H9 (cell line): ENCODE results near the gene FAHD2A. TPM values are rescaled to one million over a fixed set of nuclear protein-coding genes. Genes with fewer than 3 reads are reported as not detected.

ENCODE experiments used
- DNase-seq: peaks from one replicate; pipeline ENCODE4 v3.0.0-alpha.2; 2017
- H2AFZ ChIP-seq: one replicate; pipeline ENCODE4 v1.6.1; 2013; ENCODE audit warnings: mild to moderate bottlenecking, low read length, control low read depth, moderate library complexity
- H2AK5ac ChIP-seq: 2 replicates; pipeline ENCODE4 v1.6.1; 2013; ENCODE audit warnings: low read length, control low read depth, mixed read lengths; ENCODE audit not compliant: insufficient read length
- H2BK120ac ChIP-seq: one replicate; pipeline ENCODE4 v1.6.1; 2013; ENCODE audit warnings: low read depth, mild to moderate bottlenecking, low read length, control low read depth, inconsistent platforms; ENCODE audit not compliant: poor library complexity, severe bottlenecking
- H2BK12ac ChIP-seq: 2 replicates; pipeline ENCODE4 v1.6.1; 2013; ENCODE audit warnings: low read length, control low read depth, mixed read lengths, low read depth; ENCODE audit not compliant: insufficient read length
- H2BK15ac ChIP-seq: 2 replicates; pipeline ENCODE4 v1.6.1; 2013; ENCODE audit warnings: low read depth, low read length, control low read depth
- H2BK20ac ChIP-seq: one replicate; pipeline ENCODE4 v1.6.1; 2013; ENCODE audit warnings: low read depth, mild to moderate bottlenecking, low read length, control low read depth, inconsistent platforms; ENCODE audit not compliant: poor library complexity, severe bottlenecking
- H2BK5ac ChIP-seq: 2 replicates; pipeline ENCODE4 v1.6.1; 2013; ENCODE audit warnings: low read length, control low read depth, mixed read lengths; ENCODE audit not compliant: insufficient read length
- H3K14ac ChIP-seq: 2 replicates; pipeline ENCODE4 v1.6.1; 2013; ENCODE audit warnings: low read length, control low read depth; ENCODE audit not compliant: insufficient read depth
- H3K18ac ChIP-seq: 2 replicates; pipeline ENCODE4 v1.6.1; 2013; ENCODE audit warnings: low read depth, mild to moderate bottlenecking, mixed read lengths, low read length, control low read depth; ENCODE audit not compliant: insufficient read length
- H3K23ac ChIP-seq: 2 replicates; pipeline ENCODE4 v1.6.1; 2013; ENCODE audit warnings: low read length, control low read depth, mixed read lengths, low read depth; ENCODE audit not compliant: insufficient read length
- H3K23me2 ChIP-seq: 2 replicates; pipeline ENCODE4 v1.6.1; 2013; ENCODE audit warnings: low read depth, mild to moderate bottlenecking, mixed read lengths, low read length, control low read depth; ENCODE audit not compliant: insufficient read length, poor library complexity, severe bottlenecking
- H3K27ac ChIP-seq: 2 replicates; pipeline ENCODE4 v1.5.1; 2013; ENCODE audit warnings: low read length, control low read depth, mixed read lengths, low read depth; ENCODE audit not compliant: insufficient read length
- H3K27me3 ChIP-seq: 2 replicates; pipeline ENCODE4 v1.6.1; 2013; ENCODE audit warnings: low read length, control low read depth, inconsistent platforms; ENCODE audit not compliant: insufficient read depth
- H3K4ac ChIP-seq: 2 replicates; pipeline ENCODE4 v1.6.1; 2013; ENCODE audit warnings: low read depth, mild to moderate bottlenecking, control low read depth, inconsistent platforms, low read length, moderate library complexity
- H3K4me1 ChIP-seq: 2 replicates; pipeline ENCODE4 v1.6.1; 2013; ENCODE audit warnings: low read length, control low read depth, inconsistent platforms; ENCODE audit not compliant: insufficient read depth
- H3K4me2 ChIP-seq: 2 replicates; pipeline ENCODE4 v1.6.1; 2013; ENCODE audit warnings: low read length, control low read depth, mixed read lengths; ENCODE audit not compliant: insufficient read length, insufficient read depth
- H3K56ac ChIP-seq: 2 replicates; pipeline ENCODE4 v1.6.1; 2013; ENCODE audit warnings: low read depth, mild to moderate bottlenecking, mixed read lengths, low read length, control low read depth; ENCODE audit not compliant: insufficient read length
- H3K79me1 ChIP-seq: 2 replicates; pipeline ENCODE4 v1.6.1; 2013; ENCODE audit warnings: low read depth, mild to moderate bottlenecking, moderate library complexity, low read length, control low read depth, inconsistent platforms; ENCODE audit not compliant: insufficient read depth, poor library complexity, severe bottlenecking
- H3K79me2 ChIP-seq: 2 replicates; pipeline ENCODE4 v1.6.1; 2013; ENCODE audit warnings: low read length, control low read depth, inconsistent platforms; ENCODE audit not compliant: insufficient read depth
- H3K9ac ChIP-seq: 2 replicates; pipeline ENCODE4 v1.6.1; 2013; ENCODE audit warnings: low read length, control low read depth, mixed read lengths; ENCODE audit not compliant: insufficient read length; ENCODE audit errors: extremely low read depth
- H3K9me3 ChIP-seq: one replicate; pipeline ENCODE4 v1.6.1; 2013; ENCODE audit warnings: low read depth, low read length, inconsistent platforms; ENCODE audit not compliant: control insufficient read depth
- H3T11ph ChIP-seq: one replicate; pipeline ENCODE4 v1.6.1; 2013; ENCODE audit warnings: mild to moderate bottlenecking, low read length, control low read depth, inconsistent platforms
- H4K20me1 ChIP-seq: one replicate; pipeline ENCODE4 v1.6.1; 2013; ENCODE audit not compliant: control insufficient read depth, insufficient read length, insufficient read depth
- H4K5ac ChIP-seq: 2 replicates; pipeline ENCODE4 v1.6.1; 2013; ENCODE audit warnings: low read depth, mild to moderate bottlenecking, mixed read lengths, low read length, control low read depth; ENCODE audit not compliant: insufficient read length
- H4K8ac ChIP-seq: replicated peaks from 2 replicates; pipeline ENCODE4 v1.6.1; 2013; ENCODE audit warnings: low read length, control low read depth, mixed read lengths, low read depth; ENCODE audit not compliant: insufficient read length
- H4K91ac ChIP-seq: 2 replicates; pipeline ENCODE4 v1.6.1; 2013; ENCODE audit warnings: low read depth, mild to moderate bottlenecking, moderate library complexity, mixed read lengths, low read length, control low read depth; ENCODE audit not compliant: insufficient read length
- H3K27ac Mint-ChIP-seq, 3 experiments: 2 replicates in 2 of 3; 3 replicates in 1 of 3; pipeline ENCODE4 v1.8.0; 2020 to 2021; ENCODE audit warnings: mixed read lengths in 3 of 3, mild to moderate bottlenecking in 1 of 3, moderate library complexity in 1 of 3
- H3K27me3 Mint-ChIP-seq: 2 replicates; pipeline ENCODE4 v1.8.0; 2021; ENCODE audit warnings: low read depth, mild to moderate bottlenecking, moderate library complexity, mixed read lengths
- H3K36me3 Mint-ChIP-seq, 3 experiments: 2 replicates in 2 of 3; 3 replicates in 1 of 3; pipeline ENCODE4 v1.8.0; 2020 to 2021; ENCODE audit warnings: low read depth in 3 of 3, mixed read lengths in 3 of 3; ENCODE audit not compliant: insufficient read depth in 1 of 3
- H3K4me1 Mint-ChIP-seq, 2 experiments: 2 replicates each; pipeline ENCODE4 v1.8.0; 2020; ENCODE audit warnings: mixed read lengths in 2 of 2
- H3K4me3 Mint-ChIP-seq, 2 experiments: 2 replicates in 1 of 2; 3 replicates in 1 of 2; pipeline ENCODE4 v1.8.0; 2020 to 2021; ENCODE audit warnings: mild to moderate bottlenecking in 2 of 2, mixed read lengths in 2 of 2, moderate library complexity in 1 of 2
- H3K9me3 Mint-ChIP-seq, 2 experiments: 2 replicates in 1 of 2; 3 replicates in 1 of 2; pipeline ENCODE4 v1.8.0; 2020; ENCODE audit warnings: mild to moderate bottlenecking in 2 of 2, mixed read lengths in 2 of 2, moderate library complexity in 1 of 2
- WGBS: extraction: QIAGEN DNeasy Blood & Tissue Kit; methylation state at CpG from one replicate; pipeline ENCODE4 v1.1.7; 2013; ENCODE audit warnings: missing lambda C conversion rate, low lambda C conversion rate, mixed read lengths; ENCODE audit not compliant: insufficient read length; ENCODE audit errors: extremely low coverage; 5-methylcytosine and 5-hydroxymethylcytosine counted together
- total RNA-seq: library from RNA; stranded (reverse); gene quantifications from 2 replicates; pipeline ENCODE4 v1.2.1, GENCODE V29; 2021
- TF ChIP-seq, protein P1 (sequence below): fragments of 200-600 bp; sonication (generic); conservative IDR thresholded peaks from 3 replicates; pipeline ENCODE4 v1.8.0; 2021; ENCODE audit warnings: antibody characterized with exemption, mild to moderate bottlenecking

The FAHD2A gene
- total RNA-seq, 1 experiment from 2014 or later: 39.8 TPM

DNA sequence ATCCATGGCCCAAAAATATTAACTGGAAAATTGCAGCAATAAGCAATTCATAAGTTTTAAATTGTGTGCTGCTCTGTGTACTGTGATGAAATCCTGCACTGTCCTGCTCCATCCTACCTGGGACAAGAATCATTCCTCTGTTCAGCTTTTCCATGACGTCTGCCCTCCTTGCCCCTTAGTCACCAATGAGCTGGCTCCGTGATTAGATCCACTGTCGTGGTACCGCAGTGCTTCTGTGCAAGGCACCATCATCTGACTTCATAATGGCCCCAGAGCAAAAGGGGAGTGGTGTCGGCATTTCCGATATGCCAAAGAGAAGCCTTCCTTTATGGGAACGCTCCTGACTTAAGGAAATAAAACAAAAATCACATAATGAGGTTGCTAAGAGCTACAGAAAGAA lies 3.4 kb upstream of the FAHD2A start:
- Mint-ChIP-seq H3K27ac (no peak overlapping the region), H3K36me3 (no peaks in the 10 kb centered on the region), H3K4me3 (no peak overlapping the region), H3K9me3 (no peaks in the 10 kb centered on the region), H3K4me1 (peaks cover 18 to 20% of the 10 kb centered on the region in 2 experiments), H3K27me3 (peaks cover 51% of the 10 kb centered on the region)
- Histone ChIP-seq H2BK120ac (no peak overlapping the region), H3K4me2 (no peak overlapping the region), H3K27ac (no peak overlapping the region), H3K79me1 (peaks cover 4% of the 10 kb centered on the region), H3K18ac (no peak overlapping the region), H2BK20ac (no peak overlapping the region), H2BK12ac (no peak overlapping the region), H4K8ac (no peak overlapping the region), H3T11ph (no peak overlapping the region), H4K5ac (no peak overlapping the region), H3K9ac (no peak overlapping the region), H4K91ac (no peak overlapping the region), H3K4me1 (peaks cover 2% of the 10 kb centered on the region; the same call in 1 of the 2 replicates), H3K56ac (no peak overlapping the region), H3K9me3 (no peaks in the 10 kb centered on the region), H3K23me2 (peaks cover 5% of the 10 kb centered on the region), H2BK5ac (no peak overlapping the region), H3K23ac (no peak overlapping the region), H3K79me2 (peaks cover 5% of the 10 kb centered on the region; the same call in 1 of the 2 replicates), H2BK15ac (no peak overlapping the region), H2AFZ (no peak overlapping the region), H3K14ac (no peak overlapping the region), H3K27me3 (no peaks in the 10 kb centered on the region), H3K4ac (no peak overlapping the region), H2AK5ac (no peak overlapping the region), H4K20me1 (no peaks in the 10 kb centered on the region)
- DNase-seq: no peak
- WGBS: no CpG with 5 or more reads among the region's 7 CpGs
- TF ChIP-seq, protein P1, sequence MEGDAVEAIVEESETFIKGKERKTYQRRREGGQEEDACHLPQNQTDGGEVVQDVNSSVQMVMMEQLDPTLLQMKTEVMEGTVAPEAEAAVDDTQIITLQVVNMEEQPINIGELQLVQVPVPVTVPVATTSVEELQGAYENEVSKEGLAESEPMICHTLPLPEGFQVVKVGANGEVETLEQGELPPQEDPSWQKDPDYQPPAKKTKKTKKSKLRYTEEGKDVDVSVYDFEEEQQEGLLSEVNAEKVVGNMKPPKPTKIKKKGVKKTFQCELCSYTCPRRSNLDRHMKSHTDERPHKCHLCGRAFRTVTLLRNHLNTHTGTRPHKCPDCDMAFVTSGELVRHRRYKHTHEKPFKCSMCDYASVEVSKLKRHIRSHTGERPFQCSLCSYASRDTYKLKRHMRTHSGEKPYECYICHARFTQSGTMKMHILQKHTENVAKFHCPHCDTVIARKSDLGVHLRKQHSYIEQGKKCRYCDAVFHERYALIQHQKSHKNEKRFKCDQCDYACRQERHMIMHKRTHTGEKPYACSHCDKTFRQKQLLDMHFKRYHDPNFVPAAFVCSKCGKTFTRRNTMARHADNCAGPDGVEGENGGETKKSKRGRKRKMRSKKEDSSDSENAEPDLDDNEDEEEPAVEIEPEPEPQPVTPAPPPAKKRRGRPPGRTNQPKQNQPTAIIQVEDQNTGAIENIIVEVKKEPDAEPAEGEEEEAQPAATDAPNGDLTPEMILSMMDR: no peak
